ENCODE data around the gene ZNF865.

DNA sequence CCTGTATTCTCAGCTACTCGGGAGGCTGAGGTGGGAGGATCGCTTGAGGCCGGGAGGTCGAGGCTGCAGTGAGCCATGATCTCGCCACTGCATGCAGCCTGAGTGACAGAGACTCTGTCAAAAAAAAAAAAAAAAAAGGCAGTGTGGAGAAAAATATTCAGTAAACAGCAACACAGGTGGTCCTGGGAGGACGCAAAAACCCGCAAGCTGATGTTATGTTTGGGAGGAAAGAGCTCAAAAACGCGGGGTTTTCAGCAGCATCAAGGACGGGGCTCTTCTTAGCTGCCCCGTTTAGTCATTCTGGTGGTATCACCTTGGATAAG is 19.5 kb downstream of the ZNF865 start:
- TF ChIP-seq, protein P1, sequence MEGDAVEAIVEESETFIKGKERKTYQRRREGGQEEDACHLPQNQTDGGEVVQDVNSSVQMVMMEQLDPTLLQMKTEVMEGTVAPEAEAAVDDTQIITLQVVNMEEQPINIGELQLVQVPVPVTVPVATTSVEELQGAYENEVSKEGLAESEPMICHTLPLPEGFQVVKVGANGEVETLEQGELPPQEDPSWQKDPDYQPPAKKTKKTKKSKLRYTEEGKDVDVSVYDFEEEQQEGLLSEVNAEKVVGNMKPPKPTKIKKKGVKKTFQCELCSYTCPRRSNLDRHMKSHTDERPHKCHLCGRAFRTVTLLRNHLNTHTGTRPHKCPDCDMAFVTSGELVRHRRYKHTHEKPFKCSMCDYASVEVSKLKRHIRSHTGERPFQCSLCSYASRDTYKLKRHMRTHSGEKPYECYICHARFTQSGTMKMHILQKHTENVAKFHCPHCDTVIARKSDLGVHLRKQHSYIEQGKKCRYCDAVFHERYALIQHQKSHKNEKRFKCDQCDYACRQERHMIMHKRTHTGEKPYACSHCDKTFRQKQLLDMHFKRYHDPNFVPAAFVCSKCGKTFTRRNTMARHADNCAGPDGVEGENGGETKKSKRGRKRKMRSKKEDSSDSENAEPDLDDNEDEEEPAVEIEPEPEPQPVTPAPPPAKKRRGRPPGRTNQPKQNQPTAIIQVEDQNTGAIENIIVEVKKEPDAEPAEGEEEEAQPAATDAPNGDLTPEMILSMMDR (IDR thresholded peaks at IDR 0.05), result no peak
- no peak for TF ChIP-seq POLR2A (IDR thresholded peaks at IDR 0.05)

Data from body of pancreas (tissue), 4 donors.